PC-3 (cell line): ENCODE results near the gene MYRFL.

Experiments
- CTCF ChIP-seq: fragments of 300-600 bp; sonication (generic); conservative IDR thresholded peaks from 2 replicates; pipeline ENCODE4 v1.5.1; 2017; ENCODE audit warnings: antibody characterized with exemption, low read depth, mild to moderate bottlenecking, low read length
- EZH2 ChIP-seq: fragments of 300-600 bp; sonication (generic); IDR thresholded peaks from one replicate; pipeline ENCODE4 v1.6.1; 2017; ENCODE audit warnings: antibody characterized with exemption, mild to moderate bottlenecking, low read length; ENCODE audit not compliant: unreplicated experiment
- EZH2phosphoT487 ChIP-seq: fragments of 300-600 bp; sonication (generic); IDR thresholded peaks from 2 replicates; pipeline ENCODE4 v1.6.1; 2018; ENCODE audit warnings: mild to moderate bottlenecking, antibody characterized with exemption, low read length, borderline replicate concordance

GRCh38 chr12:69844416-69844815 is 19.4 kb downstream of the MYRFL start:
- TF ChIP-seq CTCF, result no peak
- TF ChIP-seq EZH2, result no peak
- TF ChIP-seq EZH2phosphoT487, result no peak
